Panc1 (cell line): Measurements from ENCODE around the gene NUP93.

Source experiments
- CTCF ChIP-seq: fragments of 450-650 bp; IDR thresholded peaks from 2 replicates; pipeline ENCODE4 v1.5.1; 2017; ENCODE audit warnings: mild to moderate bottlenecking
- POLR2AphosphoS5 ChIP-seq: IDR thresholded peaks from 2 replicates; pipeline ENCODE4 v1.6.1; 2012; ENCODE audit warnings: mild to moderate bottlenecking, low read depth, low read length, moderate library complexity

- TF ChIP-seq POLR2AphosphoS5 (no peak), CTCF (no peak)
Measured at GRCh38 chr16:56683424-56684172, 46.3 kb upstream of the NUP93 start.
